ENCODE measurements around the gene CTNNA2.

The CTNNA2 gene

DNA sequence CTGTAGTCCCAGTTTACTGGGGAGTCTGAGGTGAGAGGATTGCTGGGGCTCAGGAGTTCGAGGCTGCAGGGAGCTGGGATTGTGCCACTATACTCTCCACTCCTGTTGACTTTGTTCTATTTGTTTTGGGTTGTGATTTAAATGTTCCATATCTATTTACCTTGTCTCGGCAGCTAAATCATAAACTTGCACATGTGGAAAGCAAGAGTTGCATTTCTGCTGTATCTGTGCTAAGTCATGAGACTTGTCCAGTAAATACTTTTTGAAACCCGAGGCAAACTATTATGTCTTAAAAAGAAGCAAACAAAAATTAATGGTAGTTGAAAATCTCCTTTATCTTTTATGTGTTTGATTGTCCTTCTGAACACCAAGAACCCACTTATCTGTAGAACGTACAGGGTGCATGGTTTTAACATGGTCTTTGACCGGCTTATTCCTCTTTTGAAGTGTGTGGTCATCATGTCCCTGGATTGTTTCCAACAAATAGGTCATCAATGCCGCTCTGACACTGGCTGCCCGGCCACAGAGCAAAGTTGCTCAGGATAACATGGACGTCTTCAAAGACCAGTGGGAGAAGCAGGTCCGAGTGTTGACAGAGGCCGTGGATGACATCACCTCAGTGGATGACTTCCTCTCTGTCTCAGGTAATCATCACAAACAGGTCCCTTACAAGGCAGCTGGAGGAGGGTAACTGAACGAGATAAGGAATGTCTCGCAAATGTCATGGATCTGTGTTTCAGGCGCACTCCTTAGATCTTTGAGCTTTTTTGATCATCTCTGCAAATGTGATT is 1032.8 kb downstream of the CTNNA2 start:
- TF ChIP-seq TAF1 (IDR thresholded peaks at IDR 0.05; ENCODE audit: low read depth), result no peak
- TF ChIP-seq, protein P1, sequence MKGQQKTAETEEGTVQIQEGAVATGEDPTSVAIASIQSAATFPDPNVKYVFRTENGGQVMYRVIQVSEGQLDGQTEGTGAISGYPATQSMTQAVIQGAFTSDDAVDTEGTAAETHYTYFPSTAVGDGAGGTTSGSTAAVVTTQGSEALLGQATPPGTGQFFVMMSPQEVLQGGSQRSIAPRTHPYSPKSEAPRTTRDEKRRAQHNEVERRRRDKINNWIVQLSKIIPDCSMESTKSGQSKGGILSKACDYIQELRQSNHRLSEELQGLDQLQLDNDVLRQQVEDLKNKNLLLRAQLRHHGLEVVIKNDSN (IDR thresholded peaks at IDR 0.05), result no peak
- no peak for TF ChIP-seq TEAD4 (IDR thresholded peaks at IDR 0.05)
- no peak for TF ChIP-seq TCF12 (IDR thresholded peaks at IDR 0.05; ENCODE audit: low read depth)
- no peak for TF ChIP-seq EP300 (IDR thresholded peaks at IDR 0.05; ENCODE audit: borderline replicate concordance)
- TF ChIP-seq CEBPB (IDR thresholded peaks at IDR 0.05), result no peak
- no peak for TF ChIP-seq CREB1 (IDR thresholded peaks at IDR 0.05; ENCODE audit: low read depth)
- no peak for TF ChIP-seq FOXM1 (IDR thresholded peaks at IDR 0.05; ENCODE audit: borderline replicate concordance, low read depth)
- no peak for TF ChIP-seq ZBTB7A (IDR thresholded peaks at IDR 0.05; ENCODE audit: low read depth)
- TF ChIP-seq, protein P2, sequence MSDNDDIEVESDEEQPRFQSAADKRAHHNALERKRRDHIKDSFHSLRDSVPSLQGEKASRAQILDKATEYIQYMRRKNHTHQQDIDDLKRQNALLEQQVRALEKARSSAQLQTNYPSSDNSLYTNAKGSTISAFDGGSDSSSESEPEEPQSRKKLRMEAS (IDR thresholded peaks at IDR 0.05), result no peak
- no peak for TF ChIP-seq RAD21 (IDR thresholded peaks at IDR 0.05; ENCODE audit: low read depth)
- no peak for TF ChIP-seq EGR1 (IDR thresholded peaks at IDR 0.05)
- no peak for TF ChIP-seq YY1 (IDR thresholded peaks at IDR 0.05; ENCODE audit: low read depth)
- TF ChIP-seq, protein P3, sequence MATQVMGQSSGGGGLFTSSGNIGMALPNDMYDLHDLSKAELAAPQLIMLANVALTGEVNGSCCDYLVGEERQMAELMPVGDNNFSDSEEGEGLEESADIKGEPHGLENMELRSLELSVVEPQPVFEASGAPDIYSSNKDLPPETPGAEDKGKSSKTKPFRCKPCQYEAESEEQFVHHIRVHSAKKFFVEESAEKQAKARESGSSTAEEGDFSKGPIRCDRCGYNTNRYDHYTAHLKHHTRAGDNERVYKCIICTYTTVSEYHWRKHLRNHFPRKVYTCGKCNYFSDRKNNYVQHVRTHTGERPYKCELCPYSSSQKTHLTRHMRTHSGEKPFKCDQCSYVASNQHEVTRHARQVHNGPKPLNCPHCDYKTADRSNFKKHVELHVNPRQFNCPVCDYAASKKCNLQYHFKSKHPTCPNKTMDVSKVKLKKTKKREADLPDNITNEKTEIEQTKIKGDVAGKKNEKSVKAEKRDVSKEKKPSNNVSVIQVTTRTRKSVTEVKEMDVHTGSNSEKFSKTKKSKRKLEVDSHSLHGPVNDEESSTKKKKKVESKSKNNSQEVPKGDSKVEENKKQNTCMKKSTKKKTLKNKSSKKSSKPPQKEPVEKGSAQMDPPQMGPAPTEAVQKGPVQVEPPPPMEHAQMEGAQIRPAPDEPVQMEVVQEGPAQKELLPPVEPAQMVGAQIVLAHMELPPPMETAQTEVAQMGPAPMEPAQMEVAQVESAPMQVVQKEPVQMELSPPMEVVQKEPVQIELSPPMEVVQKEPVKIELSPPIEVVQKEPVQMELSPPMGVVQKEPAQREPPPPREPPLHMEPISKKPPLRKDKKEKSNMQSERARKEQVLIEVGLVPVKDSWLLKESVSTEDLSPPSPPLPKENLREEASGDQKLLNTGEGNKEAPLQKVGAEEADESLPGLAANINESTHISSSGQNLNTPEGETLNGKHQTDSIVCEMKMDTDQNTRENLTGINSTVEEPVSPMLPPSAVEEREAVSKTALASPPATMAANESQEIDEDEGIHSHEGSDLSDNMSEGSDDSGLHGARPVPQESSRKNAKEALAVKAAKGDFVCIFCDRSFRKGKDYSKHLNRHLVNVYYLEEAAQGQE (IDR thresholded peaks at IDR 0.05; ENCODE audit: low read depth), result no peak
- no peak for TF ChIP-seq NFIC (IDR thresholded peaks at IDR 0.05)

DNA sequence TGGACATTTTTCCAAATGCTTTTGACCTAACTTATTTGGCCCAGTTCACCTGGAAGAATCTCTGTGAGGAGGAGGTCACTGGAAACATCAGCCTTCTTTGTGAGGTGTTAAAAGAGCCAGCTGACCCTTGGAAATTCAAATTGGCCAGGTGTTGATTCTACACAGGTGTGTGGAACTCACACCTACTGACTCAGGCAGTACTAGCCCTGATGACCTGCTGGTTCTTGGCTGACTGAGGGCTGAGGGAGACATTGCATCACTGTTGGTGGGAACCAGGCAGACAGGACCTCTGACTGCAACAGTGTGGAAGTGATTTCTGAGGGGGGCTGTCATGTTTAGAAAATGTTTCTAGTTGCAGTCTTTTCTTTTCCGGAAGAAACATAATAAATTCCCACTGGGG is 1033.9 kb downstream of the CTNNA2 start:
- TF ChIP-seq EP300 (IDR thresholded peaks at IDR 0.05; ENCODE audit: borderline replicate concordance) (no peak), CREB1 (IDR thresholded peaks at IDR 0.05; ENCODE audit: low read depth) (no peak), TAF1 (IDR thresholded peaks at IDR 0.05; ENCODE audit: low read depth) (no peak), TEAD4 (IDR thresholded peaks at IDR 0.05) (no peak), TCF12 (IDR thresholded peaks at IDR 0.05; ENCODE audit: low read depth) (no peak)
- TF ChIP-seq, protein P2 (IDR thresholded peaks at IDR 0.05), result no peak
- TF ChIP-seq, protein P3 (IDR thresholded peaks at IDR 0.05; ENCODE audit: low read depth), result no peak

DNA sequence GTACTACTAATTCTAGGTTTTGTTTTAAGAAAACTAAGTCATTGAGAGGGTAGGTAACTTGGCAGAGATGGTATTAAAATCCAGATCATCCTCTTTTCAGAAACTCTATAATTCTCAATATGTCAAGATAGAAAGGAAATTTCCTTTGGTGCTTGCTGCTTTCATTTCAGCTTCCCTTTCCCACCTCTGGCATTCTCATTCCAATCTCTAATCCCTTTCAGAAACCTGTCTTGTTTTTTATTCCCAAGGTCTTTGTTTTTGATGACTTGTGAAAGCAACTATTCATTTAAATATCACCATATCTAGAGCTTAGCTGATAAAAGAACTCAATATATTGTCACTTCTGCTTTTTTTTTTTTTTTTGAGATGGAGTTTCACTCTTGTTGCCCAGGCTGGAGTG is 1034.5 kb downstream of the CTNNA2 start:
- TF ChIP-seq TAF1 (IDR thresholded peaks at IDR 0.05; ENCODE audit: low read depth), result no peak
- no peak for TF ChIP-seq NFIC (IDR thresholded peaks at IDR 0.05)
- TF ChIP-seq ZBTB7A (IDR thresholded peaks at IDR 0.05; ENCODE audit: low read depth), result no peak
- no peak for TF ChIP-seq YY1 (IDR thresholded peaks at IDR 0.05; ENCODE audit: low read depth)
- TF ChIP-seq, protein P2 (IDR thresholded peaks at IDR 0.05), result no peak
- TF ChIP-seq, protein P3 (IDR thresholded peaks at IDR 0.05; ENCODE audit: low read depth), result no peak
- no peak for TF ChIP-seq FOXM1 (IDR thresholded peaks at IDR 0.05; ENCODE audit: borderline replicate concordance, low read depth)
- no peak for TF ChIP-seq TCF12 (IDR thresholded peaks at IDR 0.05; ENCODE audit: low read depth)

DNA sequence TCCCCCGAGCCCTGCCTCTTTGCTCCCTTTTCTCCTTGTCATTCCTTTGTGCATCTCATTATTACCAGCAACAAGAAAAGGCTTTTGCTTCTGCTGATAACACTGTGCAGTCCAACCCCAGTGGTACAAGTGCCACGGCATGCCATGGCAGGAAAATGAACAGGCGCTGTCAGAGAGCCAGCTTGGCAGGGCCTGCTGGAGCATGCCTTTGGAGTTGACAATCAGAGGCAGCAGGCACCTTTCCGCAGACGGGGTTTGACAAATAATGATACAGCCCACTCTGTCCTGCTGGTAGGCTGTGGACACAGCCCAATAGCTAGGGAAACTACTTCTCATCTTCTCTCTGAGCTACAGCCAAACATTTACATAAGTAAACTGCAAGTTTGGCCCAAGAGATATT is 1035.6 kb downstream of the CTNNA2 start:
- TF ChIP-seq, protein P1 (IDR thresholded peaks at IDR 0.05), result no peak
- no peak for TF ChIP-seq EGR1 (IDR thresholded peaks at IDR 0.05)
- TF ChIP-seq TEAD4 (IDR thresholded peaks at IDR 0.05), result no peak
- TF ChIP-seq CREB1 (IDR thresholded peaks at IDR 0.05; ENCODE audit: low read depth), result no peak
- TF ChIP-seq, protein P3 (IDR thresholded peaks at IDR 0.05; ENCODE audit: low read depth), result no peak
- TF ChIP-seq YY1 (IDR thresholded peaks at IDR 0.05; ENCODE audit: low read depth), result no peak
- no peak for TF ChIP-seq ZBTB7A (IDR thresholded peaks at IDR 0.05; ENCODE audit: low read depth)
- no peak for TF ChIP-seq CEBPB (IDR thresholded peaks at IDR 0.05)
- no peak for TF ChIP-seq EP300 (IDR thresholded peaks at IDR 0.05; ENCODE audit: borderline replicate concordance)
- TF ChIP-seq RAD21 (IDR thresholded peaks at IDR 0.05; ENCODE audit: low read depth), result no peak
- TF ChIP-seq, protein P2 (IDR thresholded peaks at IDR 0.05), result no peak
- TF ChIP-seq TCF12 (IDR thresholded peaks at IDR 0.05; ENCODE audit: low read depth), result no peak
- no peak for TF ChIP-seq NFIC (IDR thresholded peaks at IDR 0.05)
- TF ChIP-seq FOXM1 (IDR thresholded peaks at IDR 0.05; ENCODE audit: borderline replicate concordance, low read depth), result no peak
- no peak for TF ChIP-seq TAF1 (IDR thresholded peaks at IDR 0.05; ENCODE audit: low read depth)
